HepG2 (cell line): ENCODE results near the gene TP53. TPM values are rescaled to one million over a fixed set of nuclear protein-coding genes. Genes with fewer than 3 reads are reported as not detected.

Experiments
- ATF7 ChIP-seq, 2 experiments: fragments of 450-650 bp in 1 of 2; sonication (generic) in 1 of 2; formaldehyde crosslinking in 1 of 2; IDR thresholded peaks; 2 replicates each; pipeline versions ENCODE4 v1.4.0 to v1.6.1; 2016 to 2020; ENCODE audit warnings: antibody characterized with exemption in 1 of 2, mild to moderate bottlenecking in 1 of 2, missing genetic modification reagents in 1 of 2
- ATF7-NPFF ChIP-seq: sonication (generic); formaldehyde crosslinking; IDR thresholded peaks from 2 replicates; pipeline ENCODE4 v1.8.1; 2023; ENCODE audit warnings: mild to moderate bottlenecking, low read depth, missing genetic modification reagents, moderate library complexity
- BORCS8-MEF2B ChIP-seq: sonication (generic); formaldehyde crosslinking; IDR thresholded peaks from 2 replicates; pipeline ENCODE4 v1.8.0; 2022; ENCODE audit warnings: mild to moderate bottlenecking, missing genetic modification reagents
- CCDC6 ChIP-seq: sonication (generic); formaldehyde crosslinking; IDR thresholded peaks from 2 replicates; pipeline ENCODE4 v1.8.1; 2022; ENCODE audit warnings: mild to moderate bottlenecking, missing genetic modification reagents, moderate library complexity
- MTERF4 ChIP-seq: sonication (generic); formaldehyde crosslinking; IDR thresholded peaks from 2 replicates; pipeline ENCODE4 v1.8.0; 2023; ENCODE audit warnings: mild to moderate bottlenecking, missing genetic modification reagents
- NRL ChIP-seq: sonication (generic); formaldehyde crosslinking; IDR thresholded peaks from 2 replicates; pipeline ENCODE4 v1.5.0; 2020; ENCODE audit warnings: missing genetic modification reagents, mild to moderate bottlenecking, moderate library complexity, borderline replicate concordance
- ONECUT2 ChIP-seq: sonication (generic); formaldehyde crosslinking; IDR thresholded peaks from 2 replicates; pipeline ENCODE4 v1.4.0; 2020; ENCODE audit warnings: missing genetic modification reagents
- PATZ1 ChIP-seq: sonication (generic); formaldehyde crosslinking; IDR thresholded peaks from 2 replicates; pipeline ENCODE4 v1.4.0; 2020; ENCODE audit warnings: missing genetic modification reagents
- POLR2AphosphoS5 ChIP-seq: IDR thresholded peaks from 2 replicates; pipeline ENCODE4 v1.6.1; 2012; ENCODE audit warnings: low read depth, low read length
- RAD51 ChIP-seq: fragments of 450-650 bp; IDR thresholded peaks from 2 replicates; pipeline ENCODE4 v1.6.1; 2016; ENCODE audit warnings: borderline replicate concordance
- TOPORS ChIP-seq: sonication (generic); formaldehyde crosslinking; IDR thresholded peaks from 2 replicates; pipeline ENCODE4 v1.8.0; 2023; ENCODE audit warnings: mild to moderate bottlenecking, missing genetic modification reagents
- WIZ ChIP-seq: sonication (generic); formaldehyde crosslinking; IDR thresholded peaks from 2 replicates; pipeline ENCODE4 v1.5.1; 2020; ENCODE audit warnings: mild to moderate bottlenecking, missing genetic modification reagents
- ZBTB25 ChIP-seq: IDR thresholded peaks from 2 replicates; pipeline ENCODE4 v1.6.1; 2018; ENCODE audit warnings: missing genetic modification reagents
- ZMYM3 ChIP-seq: sonication (generic); formaldehyde crosslinking; IDR thresholded peaks from 2 replicates; pipeline ENCODE4 v1.5.1; 2020; ENCODE audit warnings: mild to moderate bottlenecking, missing genetic modification reagents
- ZNF10 ChIP-seq: sonication (generic); formaldehyde crosslinking; IDR thresholded peaks from 2 replicates; pipeline ENCODE4 v1.4.0; 2020; ENCODE audit warnings: mild to moderate bottlenecking, low read depth, missing genetic modification reagents, borderline replicate concordance
- ZNF142 ChIP-seq: sonication (generic); formaldehyde crosslinking; IDR thresholded peaks from 2 replicates; pipeline ENCODE4 v1.4.0; 2020; ENCODE audit warnings: missing genetic modification reagents
- ZNF230 ChIP-seq: sonication (generic); formaldehyde crosslinking; IDR thresholded peaks from 2 replicates; pipeline ENCODE4 v1.4.0; 2020; ENCODE audit warnings: mild to moderate bottlenecking, missing genetic modification reagents
- ZNF256 ChIP-seq: sonication (generic); formaldehyde crosslinking; conservative IDR thresholded peaks from 2 replicates; pipeline ENCODE4 v1.4.0; 2020; ENCODE audit warnings: missing genetic modification reagents
- ZNF337 ChIP-seq: sonication (generic); formaldehyde crosslinking; IDR thresholded peaks from 2 replicates; pipeline ENCODE4 v1.5.1; 2020; ENCODE audit warnings: missing genetic modification reagents, low read depth, mild to moderate bottlenecking, borderline replicate concordance
- ZNF772 ChIP-seq: sonication (generic); formaldehyde crosslinking; IDR thresholded peaks from 2 replicates; pipeline ENCODE4 v1.5.0; 2020; ENCODE audit warnings: mild to moderate bottlenecking, missing genetic modification reagents
- polyA plus RNA-seq, 8 experiments: library from polyadenylated mRNA; depleted of rRNA in 3 of 8; stranded (reverse) in 7 of 8; unstranded in 1 of 8; fragments of >200 nt; fragmentation: Illumina TruSeq in 4 of 8; extraction: Trizol in 4 of 8; gene quantifications; 2 replicates each; pipeline versions ENCODE4 v1.2.1 to v1.2.3, GENCODE V29; 2011 to 2016; ENCODE audit warnings: low read depth in 4 of 8, missing spikeins in 1 of 8, mixed read lengths in 1 of 8; ENCODE audit not compliant: insufficient read depth in 1 of 8
- total RNA-seq, 5 experiments: library from RNA; depleted of rRNA; stranded (reverse); fragments of >200 nt; fragmentation: Illumina TruSeq; extraction: Trizol; gene quantifications; 2 replicates each; pipeline ENCODE4 v1.2.3, GENCODE V29; 2016; ENCODE audit warnings: low read depth in 1 of 5

Gene TP53
- total and polyA plus RNA-seq, 2 of the 13 experiments (the other 11 are each of a cell fraction or from before 2014, with no cell fraction given) = 17.1 to 29.9 TPM

GRCh38 chr17:7686222-7687071 is 843 bp downstream of the TP53 start (continued):
- TF ChIP-seq ATF7 (IDR thresholded peaks at IDR 0.05) (peak; percentile 95), ATF7 (CRISPR knock-in tag; IDR thresholded peaks at IDR 0.05) (no peak), ONECUT2 (no peak), POLR2AphosphoS5 (peak; percentile 88), BORCS8-MEF2B (no peak), NRL (CRISPR knock-in tag) (no peak), CCDC6 (CRISPR knock-in tag) (no peak), WIZ (CRISPR knock-in tag) (no peak), ZBTB25 (CRISPR knock-in tag) (no peak; the same call in 1 of the 2 replicates), ZNF142 (no peak), ZNF230 (peak; percentile 85; the same call in 1 of the 2 replicates), RAD51 (no peak), ZNF256 (no peak; the same call in 1 of the 2 replicates), TOPORS (no peak), ZNF772 (CRISPR knock-in tag) (no peak), ZNF10 (CRISPR knock-in tag) (no peak), MTERF4 (CRISPR knock-in tag) (no peak), PATZ1 (CRISPR knock-in tag) (no peak), ZNF337 (no peak), ZMYM3 (no peak), ATF7-NPFF (CRISPR knock-in tag) (no peak)
